Measurements from ENCODE around the gene MTF1. TPM values are rescaled to one million over a fixed set of nuclear protein-coding genes. Genes with fewer than 3 reads are reported as not detected.

Gene MTF1
- total RNA-seq, 1 donor from 2014 or later = 14.8 TPM

- no peaks in the 10 kb centered on the region for H3K27me3 Mint-ChIP-seq (ENCODE audit: low read depth)
- H3K36me3 Mint-ChIP-seq (ENCODE audit: low read depth) = peaks cover 37% of the 10 kb centered on the region
- H3K4me3 Mint-ChIP-seq (ENCODE audit: unreplicated experiment) = no peak overlapping the region
- DNase-seq (ENCODE audit: low spot score) = no peak
- no peak for TF ChIP-seq CTCF (IDR thresholded peaks at IDR 0.05)
- no peaks in the 10 kb centered on the region for H3K9me3 Mint-ChIP-seq (ENCODE audit: low read depth)
- peaks cover 9% of the 10 kb centered on the region for H3K4me1 Mint-ChIP-seq (ENCODE audit: low read depth)
- no peak overlapping the region for H3K27ac Mint-ChIP-seq (ENCODE audit: unreplicated experiment)
These were observed 7.1 kb upstream of the MTF1 start for GRCh38 chr1:37866491-37866890.

GRCh38 chr1:37865348-37866120, 6.1 kb upstream of the MTF1 start:
- no peak overlapping the region for H3K4me3 Mint-ChIP-seq (ENCODE audit: unreplicated experiment)
- H3K27ac Mint-ChIP-seq (ENCODE audit: unreplicated experiment) = peak overlapping the region; percentile 49
- no peak for DNase-seq (ENCODE audit: low spot score)
- no peak for TF ChIP-seq CTCF (IDR thresholded peaks at IDR 0.05)
- peaks cover 11% of the 10 kb centered on the region for H3K4me1 Mint-ChIP-seq (ENCODE audit: low read depth)
- H3K27me3 Mint-ChIP-seq (ENCODE audit: low read depth) = no peaks in the 10 kb centered on the region
- no peaks in the 10 kb centered on the region for H3K9me3 Mint-ChIP-seq (ENCODE audit: low read depth)
- H3K36me3 Mint-ChIP-seq (ENCODE audit: low read depth) = peaks cover 36% of the 10 kb centered on the region

GRCh38 chr1:37862330-37862729, 2.9 kb upstream of the MTF1 start:
- Mint-ChIP-seq H3K4me3 (ENCODE audit: unreplicated experiment) (no peak overlapping the region), H3K9me3 (ENCODE audit: low read depth) (no peaks in the 10 kb centered on the region), H3K27ac (ENCODE audit: unreplicated experiment) (no peak overlapping the region), H3K36me3 (ENCODE audit: low read depth) (peaks cover 20% of the 10 kb centered on the region), H3K4me1 (ENCODE audit: low read depth) (peaks cover 20% of the 10 kb centered on the region), H3K27me3 (ENCODE audit: low read depth) (no peaks in the 10 kb centered on the region)
- TF ChIP-seq CTCF (IDR thresholded peaks at IDR 0.05) = no peak
- no peak for DNase-seq (ENCODE audit: low spot score)

GRCh38 chr1:37861151-37861550, 1.8 kb upstream of the MTF1 start:
- H3K9me3 Mint-ChIP-seq (ENCODE audit: low read depth) = no peaks in the 10 kb centered on the region
- no peak for TF ChIP-seq CTCF (IDR thresholded peaks at IDR 0.05)
- peaks cover 19% of the 10 kb centered on the region for H3K36me3 Mint-ChIP-seq (ENCODE audit: low read depth)
- H3K27me3 Mint-ChIP-seq (ENCODE audit: low read depth) = no peaks in the 10 kb centered on the region
- H3K27ac Mint-ChIP-seq (ENCODE audit: unreplicated experiment) = no peak overlapping the region
- H3K4me3 Mint-ChIP-seq (ENCODE audit: unreplicated experiment) = no peak overlapping the region
- no peak for DNase-seq (ENCODE audit: low spot score)
- peaks cover 23% of the 10 kb centered on the region for H3K4me1 Mint-ChIP-seq (ENCODE audit: low read depth)

- H3K27ac Mint-ChIP-seq (ENCODE audit: unreplicated experiment) = peak overlapping the region; percentile 95
- TF ChIP-seq CTCF (IDR thresholded peaks at IDR 0.05) = peak; percentile 70
- DNase-seq (ENCODE audit: low spot score) = no peak
- peaks cover 21% of the 10 kb centered on the region for H3K4me1 Mint-ChIP-seq (ENCODE audit: low read depth)
- peaks cover 17% of the 10 kb centered on the region for H3K36me3 Mint-ChIP-seq (ENCODE audit: low read depth)
- H3K9me3 Mint-ChIP-seq (ENCODE audit: low read depth) = no peaks in the 10 kb centered on the region
- H3K27me3 Mint-ChIP-seq (ENCODE audit: low read depth) = no peaks in the 10 kb centered on the region
- H3K4me3 Mint-ChIP-seq (ENCODE audit: unreplicated experiment) = peak overlapping the region; percentile 96
These were observed 914 bp upstream of the MTF1 start for GRCh38 chr1:37860346-37860666.
